GM23338 (cell line): ENCODE measurements around the gene CRACR2B. TPM values are rescaled to one million over a fixed set of nuclear protein-coding genes. Genes with fewer than 3 reads are reported as not detected.

Experiments
- ATAC-seq: fragments of 200-7000 bp; cut with Tn5 transposase; 3 replicates; pipeline ENCODE4 v1.9.1; 2020
- DNase-seq: peaks from one replicate; pipeline ENCODE4 v3.0.0-alpha.2; 2015; ENCODE audit warnings: low spot score
- H2AFZ ChIP-seq: fragments of 200-600 bp; sonication (generic); 2 replicates; pipeline ENCODE4 v1.8.0; 2016; ENCODE audit warnings: antibody characterized with exemption, mild to moderate bottlenecking, moderate library complexity
- H3F3A ChIP-seq: fragments of 200-600 bp; sonication (generic); replicated peaks from 2 replicates; pipeline ENCODE4 v1.8.0; 2017; ENCODE audit warnings: antibody characterized with exemption, mixed run types, low read depth
- H3K27ac ChIP-seq: fragments of 200-600 bp; sonication (generic); 2 replicates; pipeline ENCODE4 v1.6.1; 2016; ENCODE audit warnings: low read depth
- H3K27me3 ChIP-seq: fragments of 200-600 bp; sonication (generic); 2 replicates; pipeline ENCODE4 v1.8.0; 2016; ENCODE audit warnings: mild to moderate bottlenecking, mixed run types, moderate library complexity; ENCODE audit not compliant: insufficient read depth
- H3K36me3 ChIP-seq: fragments of 200-600 bp; sonication (generic); 2 replicates; pipeline ENCODE4 v1.8.0; 2016; ENCODE audit warnings: mild to moderate bottlenecking; ENCODE audit not compliant: insufficient read depth
- H3K4me1 ChIP-seq: fragments of 200-600 bp; sonication (generic); 2 replicates; pipeline ENCODE4 v1.8.0; 2016; ENCODE audit warnings: mild to moderate bottlenecking, moderate library complexity; ENCODE audit not compliant: insufficient read depth
- H3K4me2 ChIP-seq: fragments of 200-600 bp; sonication (generic); 2 replicates; pipeline ENCODE4 v1.7.1; 2017; ENCODE audit warnings: mixed run types
- H3K4me3 ChIP-seq: fragments of 200-600 bp; sonication (generic); 2 replicates; pipeline ENCODE4 v1.6.1; 2016; ENCODE audit warnings: mixed run types
- H3K79me2 ChIP-seq: fragments of 200-600 bp; sonication (generic); replicated peaks from 2 replicates; pipeline ENCODE4 v1.8.0; 2017; ENCODE audit warnings: mild to moderate bottlenecking; ENCODE audit not compliant: insufficient read depth
- H3K9me2 ChIP-seq: fragments of 200-600 bp; sonication (generic); 2 replicates; pipeline ENCODE4 v1.8.0; 2017; ENCODE audit not compliant: insufficient read depth
- H4K20me1 ChIP-seq: fragments of 200-600 bp; sonication (generic); replicated peaks from 2 replicates; pipeline ENCODE4 v1.8.0; 2017; ENCODE audit warnings: mild to moderate bottlenecking; ENCODE audit not compliant: insufficient read depth
- H3K27ac Mint-ChIP-seq: 2 replicates; pipeline ENCODE4 v1.8.0; 2020; ENCODE audit warnings: inconsistent platforms, mild to moderate bottlenecking, moderate library complexity, mixed read lengths
- H3K27me3 Mint-ChIP-seq: 3 replicates; pipeline ENCODE4 v1.8.0; 2022; ENCODE audit warnings: low read depth, mild to moderate bottlenecking, moderate library complexity, mixed read lengths, inconsistent platforms; ENCODE audit not compliant: insufficient read depth, poor library complexity
- H3K36me3 Mint-ChIP-seq: 3 replicates; pipeline ENCODE4 v1.8.0; 2021; ENCODE audit warnings: low read depth, mild to moderate bottlenecking, inconsistent platforms, moderate library complexity, mixed read lengths
- H3K4me1 Mint-ChIP-seq: 3 replicates; pipeline ENCODE4 v1.8.0; 2020; ENCODE audit warnings: mild to moderate bottlenecking, inconsistent platforms, mixed read lengths
- H3K4me3 Mint-ChIP-seq: 3 replicates; pipeline ENCODE4 v1.8.0; 2021; ENCODE audit warnings: moderate library complexity, mild to moderate bottlenecking, inconsistent platforms, mixed read lengths
- H3K9me3 Mint-ChIP-seq: 3 replicates; pipeline ENCODE4 v1.8.0; 2020; ENCODE audit warnings: moderate library complexity, mild to moderate bottlenecking, inconsistent platforms, mixed read lengths
- EZH2 ChIP-seq: fragments of 200-600 bp; sonication (generic); IDR thresholded peaks from one replicate; pipeline ENCODE4 v1.8.0; 2017; ENCODE audit warnings: antibody characterized with exemption, mild to moderate bottlenecking, low read depth; ENCODE audit not compliant: unreplicated experiment
- JUNB ChIP-seq: IDR thresholded peaks from one replicate; pipeline ENCODE4 v1.6.1; 2016; ENCODE audit warnings: antibody characterized with exemption; ENCODE audit not compliant: unreplicated experiment
- NANOG ChIP-seq: IDR thresholded peaks from 2 replicates; pipeline ENCODE4 v1.6.1; 2016; ENCODE audit warnings: antibody characterized with exemption, borderline replicate concordance
- POLR2AphosphoS5 ChIP-seq: IDR thresholded peaks from 2 replicates; pipeline ENCODE4 v1.6.1; 2016; ENCODE audit warnings: antibody characterized with exemption, low read depth
- ZNF462 ChIP-seq: fragments of 250-450 bp; sonication (Bioruptor Pico); IDR thresholded peaks from 2 replicates; pipeline ENCODE4 v1.5.0; 2020; ENCODE audit warnings: mild to moderate bottlenecking, moderate library complexity
- polyA plus RNA-seq: library from polyadenylated mRNA; unstranded; fragments of >200 nt; fragmentation: Nextera tagmentation; extraction: Ambion mirVana; gene quantifications from 2 replicates; pipeline ENCODE4 v1.2.1, GENCODE V29; 2016
- total RNA-seq: library from RNA; depleted of rRNA; stranded (reverse); fragments of >200 nt; shearing (Covaris generic); gene quantifications from 2 replicates; pipeline ENCODE4 v1.2.3, GENCODE V29; 2014
- TF ChIP-seq, protein P1 (sequence below), 2 experiments: fragments of 200-600 bp in 1 of 2; sonication (generic) in 1 of 2; conservative IDR thresholded peaks; 2 replicates each; pipeline versions ENCODE4 v1.5.1 to v1.6.1; 2016 to 2017; ENCODE audit warnings: antibody characterized with exemption in 2 of 2, low read depth in 2 of 2, mild to moderate bottlenecking in 2 of 2, moderate library complexity in 1 of 2
- TF ChIP-seq, protein P2 (sequence below): IDR thresholded peaks from one replicate; pipeline ENCODE4 v1.6.1; 2018; ENCODE audit warnings: antibody characterized with exemption; ENCODE audit not compliant: unreplicated experiment

CRACR2B gene
- total and polyA plus RNA-seq, 2 experiments from 2014 or later, result 55.9 to 64.1 TPM

DNA sequence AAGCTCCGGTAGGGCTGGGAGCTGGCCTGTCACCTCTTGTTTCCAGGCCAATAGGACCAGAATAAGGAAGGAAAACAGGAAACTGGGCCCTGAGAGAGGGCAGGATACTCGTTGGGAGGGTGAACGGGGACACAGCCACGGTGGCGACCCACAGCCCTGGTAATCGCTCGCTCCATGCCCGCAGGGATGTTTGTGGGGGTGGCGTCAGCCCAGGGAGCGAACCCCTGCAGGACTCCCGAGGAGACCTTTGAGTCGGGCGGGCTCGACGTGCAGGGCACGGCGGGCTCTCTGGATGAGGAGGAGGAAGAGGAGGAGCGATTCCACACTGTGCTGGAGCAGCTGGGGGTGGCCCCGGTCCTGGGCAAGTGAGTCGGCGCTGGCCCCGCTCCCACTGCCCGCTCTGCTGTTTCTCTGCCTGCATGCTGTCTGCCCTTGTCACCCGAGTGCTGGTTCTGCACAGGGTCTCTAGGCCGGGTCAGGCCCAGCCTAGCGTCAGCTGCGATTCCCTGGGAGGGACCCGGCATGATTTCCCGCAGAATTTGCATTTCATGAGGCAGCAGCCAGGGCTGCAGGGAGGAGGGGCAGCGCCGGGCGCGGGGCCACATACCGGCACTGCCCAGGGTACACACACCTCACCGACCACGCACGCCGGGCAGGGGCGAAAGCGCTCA is 1.6 kb downstream of the CRACR2B start:
- peaks cover 30% of the 10 kb centered on the region for H3F3A ChIP-seq
- no peak overlapping the region for H3K27ac ChIP-seq
- peak overlapping the region; percentile 80 for H2AFZ ChIP-seq
- DNase-seq (peak; percentile 64), ATAC-seq (peak; percentile 3)
- H4K20me1 ChIP-seq, result peaks cover 6% of the 10 kb centered on the region; the same call in 1 of the 2 replicates
- no peaks in the 10 kb centered on the region; the same call in 2 of the 3 replicates for H3K9me3 Mint-ChIP-seq
- H3K27me3 Mint-ChIP-seq, result peaks cover 62% of the 10 kb centered on the region
- peaks cover 50% of the 10 kb centered on the region for H3K4me1 Mint-ChIP-seq
- H3K36me3 Mint-ChIP-seq, result peaks cover 7% of the 10 kb centered on the region; the same call in 1 of the 3 replicates
- H3K27ac Mint-ChIP-seq, result no peak overlapping the region
- H3K4me3 ChIP-seq, result peak overlapping the region; percentile 89
- 0 out of 2 replicates have a peak, but pooled peaks cover 5% of the 10 kb centered on the region for H3K79me2 ChIP-seq
- H3K27me3 ChIP-seq, result peaks cover 28% of the 10 kb centered on the region
- no peaks in the 10 kb centered on the region for H3K36me3 ChIP-seq
- H3K4me1 ChIP-seq, result peaks cover 34% of the 10 kb centered on the region
- no peaks in the 10 kb centered on the region for H3K9me2 ChIP-seq
- H3K4me2 ChIP-seq, result peak overlapping the region; percentile 98
- TF ChIP-seq NANOG, result no peak
- TF ChIP-seq ZNF462 (CRISPR knock-in tag), result no peak
- TF ChIP-seq JUNB, result no peak
- TF ChIP-seq, protein P1, sequence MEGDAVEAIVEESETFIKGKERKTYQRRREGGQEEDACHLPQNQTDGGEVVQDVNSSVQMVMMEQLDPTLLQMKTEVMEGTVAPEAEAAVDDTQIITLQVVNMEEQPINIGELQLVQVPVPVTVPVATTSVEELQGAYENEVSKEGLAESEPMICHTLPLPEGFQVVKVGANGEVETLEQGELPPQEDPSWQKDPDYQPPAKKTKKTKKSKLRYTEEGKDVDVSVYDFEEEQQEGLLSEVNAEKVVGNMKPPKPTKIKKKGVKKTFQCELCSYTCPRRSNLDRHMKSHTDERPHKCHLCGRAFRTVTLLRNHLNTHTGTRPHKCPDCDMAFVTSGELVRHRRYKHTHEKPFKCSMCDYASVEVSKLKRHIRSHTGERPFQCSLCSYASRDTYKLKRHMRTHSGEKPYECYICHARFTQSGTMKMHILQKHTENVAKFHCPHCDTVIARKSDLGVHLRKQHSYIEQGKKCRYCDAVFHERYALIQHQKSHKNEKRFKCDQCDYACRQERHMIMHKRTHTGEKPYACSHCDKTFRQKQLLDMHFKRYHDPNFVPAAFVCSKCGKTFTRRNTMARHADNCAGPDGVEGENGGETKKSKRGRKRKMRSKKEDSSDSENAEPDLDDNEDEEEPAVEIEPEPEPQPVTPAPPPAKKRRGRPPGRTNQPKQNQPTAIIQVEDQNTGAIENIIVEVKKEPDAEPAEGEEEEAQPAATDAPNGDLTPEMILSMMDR (conservative IDR thresholded peaks at IDR 0.05; ENCODE audit: low read depth in 2 of 2), result no peak
- no peak; the same call in 1 of the 2 replicates for TF ChIP-seq POLR2AphosphoS5
- TF ChIP-seq EZH2, result no peak
- TF ChIP-seq, protein P2, sequence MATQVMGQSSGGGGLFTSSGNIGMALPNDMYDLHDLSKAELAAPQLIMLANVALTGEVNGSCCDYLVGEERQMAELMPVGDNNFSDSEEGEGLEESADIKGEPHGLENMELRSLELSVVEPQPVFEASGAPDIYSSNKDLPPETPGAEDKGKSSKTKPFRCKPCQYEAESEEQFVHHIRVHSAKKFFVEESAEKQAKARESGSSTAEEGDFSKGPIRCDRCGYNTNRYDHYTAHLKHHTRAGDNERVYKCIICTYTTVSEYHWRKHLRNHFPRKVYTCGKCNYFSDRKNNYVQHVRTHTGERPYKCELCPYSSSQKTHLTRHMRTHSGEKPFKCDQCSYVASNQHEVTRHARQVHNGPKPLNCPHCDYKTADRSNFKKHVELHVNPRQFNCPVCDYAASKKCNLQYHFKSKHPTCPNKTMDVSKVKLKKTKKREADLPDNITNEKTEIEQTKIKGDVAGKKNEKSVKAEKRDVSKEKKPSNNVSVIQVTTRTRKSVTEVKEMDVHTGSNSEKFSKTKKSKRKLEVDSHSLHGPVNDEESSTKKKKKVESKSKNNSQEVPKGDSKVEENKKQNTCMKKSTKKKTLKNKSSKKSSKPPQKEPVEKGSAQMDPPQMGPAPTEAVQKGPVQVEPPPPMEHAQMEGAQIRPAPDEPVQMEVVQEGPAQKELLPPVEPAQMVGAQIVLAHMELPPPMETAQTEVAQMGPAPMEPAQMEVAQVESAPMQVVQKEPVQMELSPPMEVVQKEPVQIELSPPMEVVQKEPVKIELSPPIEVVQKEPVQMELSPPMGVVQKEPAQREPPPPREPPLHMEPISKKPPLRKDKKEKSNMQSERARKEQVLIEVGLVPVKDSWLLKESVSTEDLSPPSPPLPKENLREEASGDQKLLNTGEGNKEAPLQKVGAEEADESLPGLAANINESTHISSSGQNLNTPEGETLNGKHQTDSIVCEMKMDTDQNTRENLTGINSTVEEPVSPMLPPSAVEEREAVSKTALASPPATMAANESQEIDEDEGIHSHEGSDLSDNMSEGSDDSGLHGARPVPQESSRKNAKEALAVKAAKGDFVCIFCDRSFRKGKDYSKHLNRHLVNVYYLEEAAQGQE, result no peak
- peak overlapping the region; percentile 64 for H3K4me3 Mint-ChIP-seq
